HG03095 (cell line): ENCODE results near the gene ATP6V0B.

Source experiments
- ATAC-seq: cut with Tn5 transposase; IDR thresholded peaks from one replicate; pipeline ENCODE4 v1.9.1; 2021; ENCODE audit warnings: moderate library complexity; ENCODE audit not compliant: unreplicated experiment

Gene ATP6V0B

DNA sequence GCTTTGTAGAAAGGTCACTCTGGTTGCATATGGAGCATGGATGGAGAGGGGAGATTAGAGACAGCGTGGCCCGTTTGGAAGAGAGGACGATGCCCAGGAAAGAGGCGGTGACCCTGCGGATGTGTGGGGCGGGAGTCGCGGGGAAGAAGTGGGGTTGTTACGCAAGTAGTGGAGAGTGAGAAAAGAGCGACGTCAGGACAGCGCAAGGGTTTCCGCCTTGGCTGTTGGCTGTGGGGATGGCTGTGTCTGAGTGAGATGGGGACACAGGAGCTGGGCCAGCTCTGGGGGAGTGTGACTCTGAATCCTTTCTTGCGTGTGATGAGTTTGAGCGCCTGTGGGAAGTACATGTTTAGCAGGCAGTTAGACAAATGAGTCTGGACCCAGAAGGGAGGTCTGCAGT lies 8.0 kb downstream of the ATP6V0B start:
- no peak for ATAC-seq

GRCh38 chr1:43983253-43983899 lies 8.6 kb downstream of the ATP6V0B start:
- no peak for ATAC-seq

DNA sequence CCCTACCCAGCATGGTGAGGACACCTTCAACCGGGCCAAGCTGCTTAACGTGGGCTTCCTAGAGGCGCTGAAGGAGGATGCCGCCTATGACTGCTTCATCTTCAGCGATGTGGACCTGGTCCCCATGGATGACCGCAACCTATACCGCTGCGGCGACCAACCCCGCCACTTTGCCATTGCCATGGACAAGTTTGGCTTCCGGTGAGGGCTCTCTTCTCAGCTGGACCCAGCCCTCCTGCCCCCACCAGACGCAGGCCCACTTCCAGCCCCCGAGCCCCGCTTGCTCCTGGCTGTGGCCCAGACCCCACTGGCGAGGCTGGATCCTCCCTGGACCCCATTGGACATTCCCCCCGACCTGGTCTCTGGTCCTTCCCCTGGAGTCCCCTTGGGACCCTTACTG lies 10.1 kb downstream of the ATP6V0B start:
- no peak for ATAC-seq

DNA sequence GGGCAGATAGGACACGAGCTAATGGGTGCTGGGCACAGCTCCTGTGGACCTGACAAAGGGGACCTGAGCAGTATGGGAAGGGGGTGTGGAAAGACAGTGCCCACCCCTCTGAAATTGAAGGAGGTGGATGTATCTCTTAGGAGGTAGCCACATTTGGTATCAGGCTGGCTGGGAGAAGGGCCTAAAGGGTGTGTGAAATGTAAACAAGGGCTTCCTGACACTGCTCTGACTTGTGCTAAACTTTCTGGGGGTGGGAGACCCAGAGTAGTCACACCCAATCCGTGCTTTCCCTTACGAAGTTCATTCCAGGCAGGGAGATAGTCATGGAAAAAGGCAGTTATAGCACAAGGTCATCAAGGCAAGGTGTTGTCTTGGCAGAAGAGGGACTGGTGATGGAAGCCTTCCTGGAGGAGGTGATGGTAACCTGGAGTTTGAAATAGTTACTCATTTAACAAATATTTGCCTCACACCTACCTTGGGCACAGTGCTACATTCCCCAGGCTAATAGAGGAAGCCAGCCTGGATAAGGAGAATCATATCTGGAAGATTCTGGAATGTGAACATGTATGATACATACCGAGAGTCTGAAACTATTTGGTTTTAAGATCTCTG lies 11.3 kb downstream of the ATP6V0B start:
- no peak for ATAC-seq

DNA sequence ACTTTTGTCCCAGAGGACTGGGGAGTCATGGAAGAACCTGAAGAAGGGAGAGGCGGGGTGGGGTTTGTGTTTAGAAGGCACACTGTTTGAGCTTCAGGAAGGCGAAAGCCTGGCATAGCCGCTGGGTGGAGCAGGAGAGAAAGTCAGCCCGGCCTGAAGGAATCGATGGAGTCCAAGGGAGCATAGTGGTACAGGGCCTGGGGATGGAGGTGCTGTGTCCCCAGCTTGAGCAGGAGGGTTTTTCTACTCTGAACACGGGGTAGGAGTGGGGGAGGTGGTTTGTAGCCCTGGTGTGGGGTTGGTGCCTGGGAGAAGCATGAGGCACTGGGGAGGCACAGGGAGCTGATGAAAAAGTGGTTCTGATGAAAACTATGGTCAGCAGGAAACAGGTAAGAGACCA lies 12.0 kb downstream of the ATP6V0B start:
- ATAC-seq, result no peak

DNA sequence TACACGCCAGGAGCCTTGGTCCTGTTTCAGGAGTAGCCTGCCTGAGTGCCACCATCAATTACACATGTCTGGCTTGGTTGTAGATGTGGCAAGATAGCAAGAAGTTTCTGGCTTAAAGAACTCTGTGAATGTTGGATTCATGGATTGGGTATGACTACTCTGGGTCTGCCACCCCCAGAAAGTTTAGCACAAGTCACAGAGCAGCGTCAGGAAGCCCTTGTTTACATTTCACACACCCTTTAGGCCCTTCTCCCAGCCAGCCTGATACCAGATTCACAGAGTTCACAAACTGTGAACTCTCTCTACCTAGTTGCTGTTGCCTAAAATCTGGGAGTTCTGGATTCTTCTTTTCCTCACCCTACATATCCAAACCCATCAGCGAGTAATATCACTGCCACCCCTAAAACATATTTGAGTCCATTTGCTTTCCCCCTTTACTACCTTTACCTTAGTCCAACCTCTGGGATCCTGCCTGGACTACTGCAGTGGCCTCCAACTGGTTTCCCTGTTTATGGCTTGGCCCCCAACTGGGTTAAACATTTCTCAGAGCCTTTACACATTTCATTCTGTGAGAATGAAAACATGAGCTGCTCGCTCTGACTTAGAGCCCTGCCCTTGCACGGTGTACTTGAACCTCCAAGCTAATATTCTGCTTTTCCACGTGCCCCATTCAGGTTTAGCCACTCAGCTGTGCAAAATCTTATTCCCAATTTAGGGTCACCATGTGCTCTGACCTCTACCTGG lies 12.6 kb downstream of the ATP6V0B start:
- ATAC-seq, result no peak

GRCh38 chr1:43990271-43991199 lies 15.8 kb downstream of the ATP6V0B start:
- ATAC-seq, result no peak

DNA sequence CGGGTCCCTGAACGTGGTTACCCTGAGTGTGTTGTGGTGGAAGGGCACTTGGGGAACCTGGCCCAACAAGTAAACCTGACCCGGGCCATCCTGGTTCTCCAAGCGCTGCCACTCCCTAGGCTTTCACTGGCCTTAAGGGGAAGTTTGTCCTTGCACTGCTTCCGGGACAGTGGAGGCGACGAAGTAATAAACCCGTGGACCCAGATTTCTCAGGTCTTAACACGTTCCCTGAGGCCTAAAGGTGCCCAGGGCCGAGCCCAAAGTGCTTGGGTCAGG lies 16.4 kb downstream of the ATP6V0B start:
- no peak for ATAC-seq

DNA sequence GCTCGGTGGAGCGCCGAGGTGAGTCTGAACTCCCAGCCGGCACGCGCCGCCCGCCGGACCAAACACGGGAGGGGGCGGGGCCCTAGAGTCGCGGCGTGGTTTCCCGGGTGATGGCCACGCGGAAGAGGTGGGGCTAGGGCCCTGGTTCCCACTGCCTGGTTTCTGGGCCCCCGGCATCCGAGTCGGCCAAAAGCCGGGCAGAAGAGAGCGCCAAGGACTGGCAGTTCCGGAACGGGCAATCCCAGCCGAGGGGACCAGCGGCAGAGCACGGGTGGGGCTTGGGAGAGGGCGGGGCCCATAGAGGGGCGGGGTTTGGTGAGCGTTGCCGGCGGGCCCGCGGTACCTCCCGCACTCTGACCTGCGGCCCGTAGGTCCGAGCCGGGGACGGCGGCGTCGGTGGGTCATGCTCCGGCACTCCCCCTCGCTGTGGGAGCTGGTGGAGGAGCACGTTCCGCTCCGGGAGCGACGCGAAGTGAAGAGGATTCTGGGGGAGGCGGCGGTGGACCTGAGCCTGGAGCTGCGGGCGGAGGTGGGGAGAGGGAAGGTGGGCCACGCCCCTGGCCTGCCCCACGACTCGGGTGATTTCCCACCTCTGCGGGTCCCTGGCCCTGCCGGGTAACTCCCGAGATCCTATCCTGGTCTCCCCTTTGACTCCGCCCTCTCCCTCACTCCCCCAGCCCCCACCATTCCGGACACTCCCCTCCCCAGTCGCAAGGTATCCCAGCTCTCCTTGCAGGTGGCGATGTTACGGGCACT lies 16.9 kb downstream of the ATP6V0B start, which contains the start of gene CCDC24:
CCDC24 (plus strand) TSS at position 124 of the 756 bp plus-strand sequence; CDS start at position 404, 280 bp downstream.
- ATAC-seq, result peak; percentile 73

DNA sequence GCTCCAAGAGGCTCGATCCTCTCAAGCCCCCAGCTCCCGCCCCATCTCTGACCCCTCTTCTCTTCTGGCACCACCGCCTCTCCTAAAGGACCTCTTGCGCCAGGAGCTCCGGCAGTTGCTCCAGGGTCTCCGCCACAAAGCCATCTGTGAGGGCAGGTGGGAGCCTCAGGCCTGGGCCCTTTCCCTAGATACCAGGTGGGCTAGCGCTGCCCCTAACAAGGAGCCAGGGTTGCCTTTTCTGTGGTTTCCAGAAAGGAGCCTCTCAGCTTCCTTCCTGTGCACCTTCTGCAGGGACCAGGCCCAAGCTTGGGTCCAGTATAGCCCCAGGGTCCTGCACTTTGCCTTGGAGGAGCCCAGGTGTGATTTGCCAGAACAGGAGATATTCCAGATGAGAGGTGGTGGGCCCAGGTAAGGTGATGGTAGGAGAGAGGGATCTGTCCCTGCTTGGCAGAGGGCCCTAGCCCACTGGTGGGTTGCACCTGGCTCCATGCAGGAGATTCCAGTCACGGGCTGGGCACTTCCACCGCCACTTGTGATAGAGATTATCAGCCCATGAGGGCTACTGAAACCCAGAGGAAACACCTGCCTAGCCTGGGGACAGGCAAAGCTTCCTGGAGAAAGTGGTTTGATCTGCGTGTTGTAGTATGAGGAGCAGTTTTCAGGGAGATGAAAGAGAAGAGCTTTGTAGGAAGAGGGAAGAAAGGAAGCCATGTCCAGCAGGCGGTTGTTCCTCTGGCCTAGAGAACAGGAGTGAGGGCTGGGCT lies 17.7 kb downstream of the ATP6V0B start:
- ATAC-seq, result no peak

- ATAC-seq, result no peak
Observed at GRCh38 chr1:43993206-43993914, 18.6 kb downstream of the ATP6V0B start.

GRCh38 chr1:43994071-43994470 lies 19.3 kb downstream of the ATP6V0B start:
- no peak for ATAC-seq

GRCh38 chr1:43994794-43995790 lies 20.3 kb downstream of the ATP6V0B start:
- ATAC-seq, result no peak

GRCh38 chr1:43995984-43996732 lies 21.4 kb downstream of the ATP6V0B start:
- no peak for ATAC-seq

DNA sequence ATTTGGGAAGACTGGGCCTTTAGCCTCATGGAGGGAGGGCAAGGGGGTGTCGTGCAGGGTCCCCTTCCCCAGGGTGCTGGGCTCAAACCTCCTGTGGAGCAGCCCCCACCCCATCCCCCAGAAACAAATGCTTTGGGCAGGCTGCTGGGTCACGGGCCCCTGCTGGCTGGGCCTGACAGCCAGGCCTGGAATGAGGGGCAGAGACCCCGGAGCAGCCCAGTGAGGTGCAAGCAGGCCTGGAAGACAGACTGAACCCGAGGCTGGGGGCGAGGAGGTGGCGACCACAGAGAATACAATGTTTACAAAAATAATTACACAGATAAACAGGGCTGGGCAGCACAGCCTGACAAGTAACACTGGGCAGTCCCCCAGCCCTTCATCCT lies 22.0 kb downstream of the ATP6V0B start:
- no peak for ATAC-seq

DNA sequence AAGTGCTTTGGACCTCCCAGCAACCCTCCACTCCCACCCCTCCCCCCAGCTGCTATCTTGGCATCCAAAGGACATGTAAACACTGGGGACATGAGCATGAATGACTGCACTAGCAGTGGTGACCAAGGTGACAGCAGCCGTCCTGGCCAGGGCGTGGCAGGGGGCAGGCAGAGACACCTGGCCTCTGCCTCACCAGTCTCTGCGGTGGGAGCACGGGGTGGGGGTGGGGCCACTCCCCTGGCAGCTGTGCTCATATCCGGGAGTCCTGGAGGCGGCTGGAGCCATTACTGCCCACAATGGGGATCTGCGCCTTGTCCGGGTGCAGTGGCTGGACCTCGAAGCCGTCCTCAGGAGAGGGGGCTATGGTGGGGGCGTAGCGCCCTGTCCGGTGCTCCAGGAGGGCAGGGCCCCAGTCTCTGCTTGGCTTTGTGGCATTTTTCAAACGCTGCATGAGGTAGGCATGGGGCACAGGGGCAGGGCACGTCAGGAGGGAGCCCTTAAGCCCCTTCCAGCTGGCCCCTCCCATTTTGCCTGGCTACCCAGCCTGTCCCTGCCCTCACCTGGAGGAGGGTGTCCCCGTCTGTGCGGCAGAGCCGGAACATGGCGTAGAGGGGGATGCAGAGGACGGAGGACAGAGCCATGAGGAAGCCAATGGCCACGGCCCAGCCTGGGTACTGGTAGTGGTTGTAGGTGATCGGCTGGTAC lies 22.7 kb downstream of the ATP6V0B start:
- no peak for ATAC-seq

DNA sequence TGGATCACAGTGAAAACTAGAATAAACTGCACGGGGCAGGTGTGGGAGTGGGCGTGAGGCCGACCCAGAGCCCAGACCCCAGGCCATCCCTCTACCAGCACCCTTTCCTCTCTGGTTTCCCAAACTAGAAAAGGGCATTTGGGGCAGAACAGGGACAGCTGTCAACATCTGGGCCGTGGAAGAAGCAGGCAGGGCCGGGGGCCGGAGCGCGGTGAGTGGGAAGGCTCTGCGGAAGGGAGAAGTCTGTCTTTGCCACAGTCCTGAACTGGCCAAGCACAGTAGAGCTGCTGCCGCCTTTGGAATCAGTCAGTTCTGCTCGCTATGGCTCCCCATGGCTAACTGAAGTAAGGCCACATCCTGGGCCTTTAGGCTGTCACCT lies 23.2 kb downstream of the ATP6V0B start:
- ATAC-seq, result no peak
